ENCODE measurements around the gene POLR2I. TPM values are rescaled to one million over a fixed set of nuclear protein-coding genes. Genes with fewer than 3 reads are reported as not detected.

The POLR2I gene
- total and polyA plus RNA-seq, 2 of the 13 experiments (the other 11 are each of a cell fraction or from before 2014, with no cell fraction given) = 40.5 to 104 TPM

DNA sequence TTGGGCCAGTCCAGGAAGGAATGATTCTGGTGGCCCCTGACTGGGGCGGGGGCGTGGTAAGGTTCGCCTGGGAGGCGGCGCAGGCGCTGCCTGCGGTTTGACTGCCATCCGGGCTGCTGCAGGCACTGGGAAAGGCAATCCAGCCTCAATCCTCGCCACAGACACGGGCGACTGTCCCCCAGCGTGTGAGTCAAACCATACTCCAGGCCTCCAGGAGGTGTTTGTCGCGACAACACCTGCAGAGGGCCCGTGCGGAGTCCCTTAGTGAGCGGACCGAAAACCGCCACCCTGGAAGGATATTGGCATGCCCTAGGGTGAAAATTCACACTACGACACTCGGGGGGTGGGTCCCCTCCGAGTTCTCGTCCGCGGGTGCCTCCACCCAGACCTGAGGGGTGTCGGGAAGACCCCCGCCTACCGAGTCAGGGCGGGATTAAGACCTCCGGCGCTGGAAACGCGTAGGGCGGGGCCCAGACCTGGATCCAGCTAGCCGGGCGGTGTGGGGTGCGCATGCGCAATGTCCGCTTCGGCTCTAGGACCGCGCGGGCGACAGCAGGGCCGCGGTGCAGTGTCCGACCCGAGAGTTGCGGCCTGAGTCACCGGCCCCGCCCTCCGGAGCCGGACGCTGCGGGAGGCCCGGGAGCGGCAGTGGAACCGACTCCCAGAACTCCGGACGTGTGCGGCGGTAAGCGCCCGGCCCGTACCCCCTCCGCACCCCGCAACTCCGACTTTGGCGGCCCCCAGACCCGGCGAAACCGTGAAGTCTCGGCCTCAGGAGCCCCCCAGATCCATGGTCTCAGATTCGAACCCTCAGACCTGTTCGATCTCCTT is 25.0 kb upstream of the POLR2I start, which contains the start of gene CAPNS1 (continued):
- TF ChIP-seq ZHX2 (IDR thresholded peaks at IDR 0.05; ENCODE audit: low read depth) (peak; percentile 55; the same call in 1 of the 2 replicates), ZHX2 (CRISPR knock-in tag; IDR thresholded peaks at IDR 0.05; ENCODE audit: borderline replicate concordance) (no peak), PHF8 (CRISPR knock-in tag; IDR thresholded peaks at IDR 0.05) (peak; percentile 85), PREB (CRISPR knock-in tag; IDR thresholded peaks at IDR 0.05) (no peak), KLF9 (CRISPR knock-in tag; IDR thresholded peaks at IDR 0.05; ENCODE audit: low read depth) (0 out of 2 replicates have a peak, but pooled peaks have one; percentile 61), NCOA2 (CRISPR knock-in tag; IDR thresholded peaks at IDR 0.05) (peak; percentile 37; the same call in 1 of the 2 replicates), TOPORS (CRISPR knock-in tag; IDR thresholded peaks at IDR 0.05) (0 out of 2 replicates have a peak, but pooled peaks have one; percentile 63), POLR2AphosphoS2 (IDR thresholded peaks at IDR 0.05; ENCODE audit: low read depth, low read length) (no peak), ZKSCAN8 (CRISPR knock-in tag; IDR thresholded peaks at IDR 0.05; ENCODE audit: borderline replicate concordance) (0 out of 2 replicates have a peak, but pooled peaks have one; percentile 22), ZNF761 (CRISPR knock-in tag; conservative IDR thresholded peaks at IDR 0.05) (peak; percentile 67; the same call in 1 of the 2 replicates), ZNF672 (CRISPR knock-in tag; IDR thresholded peaks at IDR 0.05) (no peak), ZNF350 (CRISPR knock-in tag; IDR thresholded peaks at IDR 0.05; ENCODE audit: borderline replicate concordance, low read depth) (peak; percentile 97), DPF2 (CRISPR knock-in tag; IDR thresholded peaks at IDR 0.05; ENCODE audit: borderline replicate concordance, low read depth) (no peak), SAFB2 (CRISPR knock-in tag; IDR thresholded peaks at IDR 0.05; ENCODE audit: borderline replicate concordance, low read depth) (0 out of 2 replicates have a peak, but pooled peaks have one; percentile 89), GATAD1 (CRISPR knock-in tag; IDR thresholded peaks at IDR 0.05) (peak; percentile 78), STAG1 (CRISPR knock-in tag; IDR thresholded peaks at IDR 0.05) (no peak), TGIF2 (CRISPR knock-in tag; IDR thresholded peaks at IDR 0.05) (peak; percentile 42; the same call in 1 of the 2 replicates), ZNF891 (CRISPR knock-in tag; IDR thresholded peaks at IDR 0.05) (no peak), RBM39 (IDR thresholded peaks at IDR 0.05; ENCODE audit: low read depth, low read length, poor library complexity, severe bottlenecking) (no peak), CHD2 (IDR thresholded peaks at IDR 0.05; ENCODE audit: low read depth, low read length) (no peak)
- TF ChIP-seq, protein P1, sequence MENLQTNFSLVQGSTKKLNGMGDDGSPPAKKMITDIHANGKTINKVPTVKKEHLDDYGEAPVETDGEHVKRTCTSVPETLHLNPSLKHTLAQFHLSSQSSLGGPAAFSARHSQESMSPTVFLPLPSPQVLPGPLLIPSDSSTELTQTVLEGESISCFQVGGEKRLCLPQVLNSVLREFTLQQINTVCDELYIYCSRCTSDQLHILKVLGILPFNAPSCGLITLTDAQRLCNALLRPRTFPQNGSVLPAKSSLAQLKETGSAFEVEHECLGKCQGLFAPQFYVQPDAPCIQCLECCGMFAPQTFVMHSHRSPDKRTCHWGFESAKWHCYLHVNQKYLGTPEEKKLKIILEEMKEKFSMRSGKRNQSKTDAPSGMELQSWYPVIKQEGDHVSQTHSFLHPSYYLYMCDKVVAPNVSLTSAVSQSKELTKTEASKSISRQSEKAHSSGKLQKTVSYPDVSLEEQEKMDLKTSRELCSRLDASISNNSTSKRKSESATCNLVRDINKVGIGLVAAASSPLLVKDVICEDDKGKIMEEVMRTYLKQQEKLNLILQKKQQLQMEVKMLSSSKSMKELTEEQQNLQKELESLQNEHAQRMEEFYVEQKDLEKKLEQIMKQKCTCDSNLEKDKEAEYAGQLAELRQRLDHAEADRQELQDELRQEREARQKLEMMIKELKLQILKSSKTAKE (CRISPR knock-in tag; IDR thresholded peaks at IDR 0.05; ENCODE audit: borderline replicate concordance) = no peak
